GM12865 (cell line): ENCODE measurements around the gene GGN.
"Not testable (repeated sequence)": the region's sequence is repeated elsewhere in the genome, so short reads cannot be mapped to it uniquely, and the experiment has no call there.

Experiments used
- DNase-seq: peaks from one replicate; pipeline ENCODE4 v3.0.0; 2010; ENCODE audit warnings: low read depth
- H3K4me3 ChIP-seq: 2 replicates; pipeline ENCODE4 v1.5.1; 2011; ENCODE audit warnings: mild to moderate bottlenecking, low read depth, low read length, control low read depth
- TF ChIP-seq, protein P1 (sequence below): IDR thresholded peaks from 2 replicates; pipeline ENCODE4 v1.5.1; 2011; ENCODE audit warnings: low read length, control low read depth, low read depth, inconsistent platforms; ENCODE audit not compliant: insufficient read depth; ENCODE audit errors: missing control alignments

Gene GGN

DNA sequence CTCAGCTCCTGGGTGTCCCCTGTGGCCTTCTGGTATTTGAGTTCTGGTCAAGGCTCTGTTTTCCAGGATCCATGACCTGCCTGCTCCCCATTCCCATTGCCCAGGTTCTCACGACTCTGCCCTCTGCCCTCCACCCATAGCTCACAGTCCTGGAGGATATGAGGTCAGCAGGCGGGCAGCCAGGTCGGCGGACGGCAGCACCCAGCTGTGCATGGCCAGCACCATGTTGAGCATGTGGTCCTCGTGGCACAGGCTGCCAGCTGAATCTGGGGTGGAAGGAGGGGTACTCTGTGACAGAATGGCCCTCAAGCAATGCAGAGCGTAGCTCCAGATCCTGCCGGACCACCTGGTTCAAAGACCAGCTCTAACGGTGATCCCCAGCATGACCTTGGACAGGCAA lies 33.1 kb upstream of the GGN start:
- TF ChIP-seq, protein P1, sequence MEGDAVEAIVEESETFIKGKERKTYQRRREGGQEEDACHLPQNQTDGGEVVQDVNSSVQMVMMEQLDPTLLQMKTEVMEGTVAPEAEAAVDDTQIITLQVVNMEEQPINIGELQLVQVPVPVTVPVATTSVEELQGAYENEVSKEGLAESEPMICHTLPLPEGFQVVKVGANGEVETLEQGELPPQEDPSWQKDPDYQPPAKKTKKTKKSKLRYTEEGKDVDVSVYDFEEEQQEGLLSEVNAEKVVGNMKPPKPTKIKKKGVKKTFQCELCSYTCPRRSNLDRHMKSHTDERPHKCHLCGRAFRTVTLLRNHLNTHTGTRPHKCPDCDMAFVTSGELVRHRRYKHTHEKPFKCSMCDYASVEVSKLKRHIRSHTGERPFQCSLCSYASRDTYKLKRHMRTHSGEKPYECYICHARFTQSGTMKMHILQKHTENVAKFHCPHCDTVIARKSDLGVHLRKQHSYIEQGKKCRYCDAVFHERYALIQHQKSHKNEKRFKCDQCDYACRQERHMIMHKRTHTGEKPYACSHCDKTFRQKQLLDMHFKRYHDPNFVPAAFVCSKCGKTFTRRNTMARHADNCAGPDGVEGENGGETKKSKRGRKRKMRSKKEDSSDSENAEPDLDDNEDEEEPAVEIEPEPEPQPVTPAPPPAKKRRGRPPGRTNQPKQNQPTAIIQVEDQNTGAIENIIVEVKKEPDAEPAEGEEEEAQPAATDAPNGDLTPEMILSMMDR = no peak
- no peak overlapping the region for H3K4me3 ChIP-seq
- DNase-seq = no peak

DNA sequence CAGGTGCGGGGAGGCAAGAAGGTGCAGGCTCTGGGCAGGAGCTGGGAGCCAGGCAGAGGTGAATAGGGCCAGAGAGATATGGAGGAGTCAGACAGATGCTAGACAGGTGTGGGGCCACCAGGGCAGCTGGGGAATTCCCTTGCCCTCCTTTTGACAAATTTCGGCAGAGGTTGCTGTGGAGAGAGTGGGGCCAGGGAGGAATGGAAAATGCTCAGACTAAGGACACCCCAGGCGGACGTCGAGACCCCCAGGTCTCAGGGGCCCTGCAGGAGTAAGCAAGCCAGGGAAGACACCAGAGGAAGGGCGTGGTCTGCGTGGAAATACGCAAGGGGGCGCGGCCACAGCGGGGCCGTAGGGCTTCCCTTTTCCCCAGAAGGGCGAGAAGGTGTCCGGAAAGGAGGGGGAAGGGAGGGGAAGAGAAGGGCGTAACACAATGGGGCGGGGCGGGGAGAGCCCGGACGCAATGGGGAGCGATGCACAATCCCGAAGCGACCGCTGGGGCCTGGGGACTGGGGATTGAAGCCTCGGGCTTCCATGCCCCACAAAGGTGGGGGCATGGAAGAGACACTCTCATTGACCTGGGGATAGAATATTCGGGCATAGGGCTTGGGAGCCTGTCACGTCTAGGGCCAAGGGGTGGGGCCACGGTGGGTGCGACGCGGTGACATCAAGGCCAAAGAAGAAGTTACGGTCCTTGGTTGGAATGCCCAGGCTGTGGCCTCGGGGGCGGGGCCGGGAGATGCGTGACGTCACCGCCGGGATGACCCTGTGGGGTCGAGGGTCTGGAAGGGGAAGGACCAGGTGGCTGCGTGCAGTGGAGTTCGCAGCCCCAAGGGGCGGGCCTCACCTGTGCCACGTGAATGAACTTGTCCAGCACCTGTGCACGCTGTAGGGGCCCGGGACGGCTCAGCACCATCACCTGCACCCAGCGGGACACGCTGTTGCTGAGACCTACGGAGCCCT lies 30.0 kb upstream of the GGN start:
- peak; percentile 68 for DNase-seq
- H3K4me3 ChIP-seq = peak overlapping the region; percentile 47
- TF ChIP-seq, protein P1 = no peak

DNA sequence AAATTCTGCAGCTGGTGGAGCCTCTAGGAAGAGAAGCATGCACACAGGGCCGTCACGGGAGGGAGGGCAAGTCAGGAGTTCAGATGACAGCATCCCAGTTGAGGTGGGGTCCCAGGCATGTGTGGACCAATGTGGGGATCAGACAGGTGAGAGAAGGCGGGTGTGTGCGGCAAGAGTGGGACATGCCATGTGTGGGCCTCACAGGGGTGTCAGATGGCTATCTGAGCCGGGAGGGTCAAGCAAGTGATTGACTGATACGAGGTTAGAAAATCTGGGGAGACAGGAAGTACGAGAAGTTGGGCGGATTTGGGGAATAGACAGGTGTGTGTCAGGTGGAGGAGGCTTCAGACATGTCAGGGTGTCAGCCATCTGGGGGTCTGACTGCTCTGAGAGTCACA lies 29.3 kb upstream of the GGN start:
- H3K4me3 ChIP-seq = no peak overlapping the region
- DNase-seq = no peak
- TF ChIP-seq, protein P1 = no peak

DNA sequence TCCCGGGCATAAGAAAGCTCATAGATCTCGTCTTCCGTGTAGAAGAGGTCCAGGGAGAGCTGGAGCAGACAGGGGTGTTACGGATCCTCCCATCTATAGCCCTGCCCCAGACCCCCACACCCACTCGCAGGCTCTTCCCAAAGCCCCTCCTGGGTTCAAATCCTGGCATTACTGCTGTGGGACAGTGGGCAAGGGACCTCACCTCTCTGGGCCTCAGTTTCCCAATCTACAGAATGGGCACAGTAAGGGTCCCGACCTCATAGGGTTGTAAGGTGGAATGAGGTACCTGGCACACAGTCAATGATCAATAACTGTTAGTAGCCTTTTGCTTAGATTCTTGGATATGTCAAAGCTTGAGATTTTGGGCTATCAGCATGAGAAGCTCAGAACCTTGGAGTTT lies 25.6 kb upstream of the GGN start:
- H3K4me3 ChIP-seq = no peak overlapping the region
- no peak for DNase-seq
- TF ChIP-seq, protein P1 = no peak

DNA sequence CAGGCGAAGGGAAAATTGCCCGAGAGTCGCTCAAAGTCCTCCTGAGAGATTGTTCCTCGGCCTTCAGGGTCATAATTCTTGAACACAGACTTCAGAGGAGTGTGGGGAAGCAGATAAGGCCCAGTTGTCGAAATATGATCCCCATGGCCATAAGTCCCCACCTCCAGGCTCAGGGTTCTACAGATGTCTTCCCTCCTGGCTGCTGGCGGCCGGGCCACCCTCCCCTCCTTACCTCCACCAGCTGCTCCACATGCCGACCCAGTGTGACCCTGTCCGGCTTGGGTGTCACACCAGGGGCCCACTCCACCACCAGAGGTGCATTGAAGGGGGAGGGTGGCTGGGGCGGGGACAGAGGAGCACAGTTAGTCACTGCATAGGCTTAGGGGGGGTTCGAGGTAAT lies 25.1 kb upstream of the GGN start:
- no peak overlapping the region for H3K4me3 ChIP-seq
- no peak for DNase-seq
- TF ChIP-seq, protein P1 = no peak

DNA sequence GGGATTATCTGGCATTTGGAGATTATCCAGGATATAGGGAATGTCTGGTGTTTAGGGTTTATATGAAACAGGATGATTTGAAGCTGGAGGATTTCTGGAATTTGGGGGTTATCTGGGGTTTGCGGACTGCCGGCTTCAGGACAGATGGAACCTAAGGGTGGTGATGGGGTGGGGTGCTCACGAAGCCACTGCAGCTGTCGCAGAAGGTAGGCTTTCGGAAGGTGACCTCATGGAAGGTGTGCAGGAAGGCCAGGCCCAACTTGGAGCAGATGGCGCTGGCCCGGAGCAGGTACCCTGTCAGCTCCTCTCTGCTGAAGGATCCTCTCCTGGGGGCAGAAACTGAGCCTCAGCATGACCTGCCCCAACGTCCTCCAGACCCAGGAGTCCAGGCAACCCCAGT lies 24.7 kb upstream of the GGN start:
- TF ChIP-seq, protein P1 = no peak
- DNase-seq = no peak

DNA sequence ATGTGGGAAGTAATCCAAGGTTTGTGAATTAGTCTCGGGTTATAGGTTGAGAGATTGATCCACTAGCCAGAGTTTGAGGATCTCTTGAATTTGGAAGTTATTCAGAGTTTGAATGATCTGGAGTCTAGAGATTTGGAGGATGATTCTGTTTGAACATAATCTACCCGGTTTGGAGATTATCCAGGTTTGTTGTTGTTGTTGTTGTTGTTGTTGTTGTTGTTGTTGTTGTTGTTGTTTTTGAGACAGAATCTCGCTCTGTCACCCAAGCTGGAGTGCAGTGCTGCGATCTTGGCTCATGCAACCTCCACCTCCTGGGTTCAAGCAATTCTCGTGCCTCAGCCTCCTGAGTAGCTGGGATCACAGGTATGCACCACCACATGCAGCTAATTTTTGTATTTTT lies 24.1 kb upstream of the GGN start:
- not testable (repeated sequence) for H3K4me3 ChIP-seq, DNase-seq

More for the DNA sequence above, 24.7 kb upstream of the GGN start:
- no peak overlapping the region for H3K4me3 ChIP-seq
